ENCODE data around the gene AFAP1L1.

The AFAP1L1 gene

DNA sequence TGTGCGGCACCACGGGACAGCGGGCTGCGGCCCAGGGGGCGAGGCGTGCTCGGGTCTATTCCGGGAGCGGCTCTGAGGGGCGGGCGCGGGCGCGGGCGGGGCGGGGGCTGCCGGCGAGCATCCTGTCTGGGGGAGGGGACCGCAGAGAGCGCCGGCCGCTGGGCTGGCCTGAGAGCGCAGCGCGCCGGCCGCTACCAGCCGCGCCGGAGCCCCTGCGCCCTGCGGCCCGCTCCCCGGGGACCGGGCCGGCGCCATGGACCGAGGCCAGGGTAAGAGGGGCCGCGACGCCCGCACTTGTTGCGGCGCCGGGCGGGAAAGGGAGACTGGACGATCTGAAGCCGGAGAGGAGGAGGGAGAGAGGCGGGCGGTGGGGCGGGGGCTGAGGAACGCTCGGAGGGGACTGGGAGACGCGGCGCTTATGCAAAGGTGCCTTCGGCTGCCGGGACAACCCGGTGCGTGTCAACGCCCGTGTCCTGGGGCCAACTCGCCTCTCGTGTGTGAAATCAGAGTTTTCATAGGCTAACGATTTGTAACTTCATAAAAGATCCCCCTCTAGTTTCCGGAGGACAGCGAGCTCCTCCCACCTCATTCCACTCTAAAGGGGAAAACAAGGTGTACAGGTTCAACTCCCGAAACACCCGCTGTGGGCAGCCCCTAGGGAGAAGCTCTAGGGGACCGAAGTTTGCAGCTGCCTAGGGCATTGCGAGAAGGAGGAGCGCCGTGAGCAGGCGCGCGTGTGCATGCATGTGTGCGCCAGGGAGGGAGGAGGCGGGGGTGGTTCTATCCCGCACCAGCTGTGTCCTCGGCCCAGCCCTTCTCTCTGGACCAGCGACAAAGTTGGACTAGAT, at the start of gene AFAP1L1:
Gene AFAP1L1, plus strand, starts transcription at position 144 of the 848 bp plus-strand sequence. Its CDS starts 110 bp downstream, at position 254.
- DNase-seq (ENCODE audit: low spot score), result peak; percentile 82

DNA sequence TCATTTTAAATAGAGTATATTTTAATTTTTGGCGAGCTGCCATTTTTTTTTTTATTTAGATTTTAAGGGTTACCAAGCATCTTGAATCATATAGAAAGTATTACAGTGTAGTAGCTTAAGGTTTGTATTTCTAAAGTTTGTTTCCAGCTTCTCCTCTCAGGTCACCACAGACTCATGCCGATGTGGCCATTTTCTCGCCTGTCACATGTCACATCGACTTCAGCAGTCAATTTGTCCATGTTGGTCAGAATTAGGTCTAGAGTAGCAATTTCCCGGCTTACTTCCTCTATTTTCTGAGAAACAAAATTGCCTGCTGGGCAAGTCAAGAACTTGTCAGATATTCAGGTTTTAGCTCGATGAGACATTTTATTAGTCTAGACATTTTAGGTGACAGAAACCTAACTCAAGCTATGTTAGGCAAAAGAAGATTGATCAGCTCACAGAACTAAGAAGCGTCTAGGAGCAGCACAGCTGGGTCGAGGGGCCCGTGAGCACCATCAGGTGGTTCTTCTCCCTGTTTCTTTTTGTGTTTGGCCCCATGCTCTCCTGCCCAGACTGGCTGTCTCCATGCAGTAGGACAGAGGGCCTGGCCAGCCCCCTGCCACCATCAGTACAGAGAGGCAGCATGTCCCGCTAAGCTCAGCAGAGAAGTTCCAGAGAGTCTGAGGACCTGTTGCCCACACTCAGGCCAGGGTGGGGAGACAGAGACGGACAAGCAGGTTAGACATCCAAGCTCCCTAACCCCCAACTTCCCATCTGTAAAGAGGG, 48.4 kb upstream of the AFAP1L1 start:
- no peak for DNase-seq (ENCODE audit: low spot score)

DNA sequence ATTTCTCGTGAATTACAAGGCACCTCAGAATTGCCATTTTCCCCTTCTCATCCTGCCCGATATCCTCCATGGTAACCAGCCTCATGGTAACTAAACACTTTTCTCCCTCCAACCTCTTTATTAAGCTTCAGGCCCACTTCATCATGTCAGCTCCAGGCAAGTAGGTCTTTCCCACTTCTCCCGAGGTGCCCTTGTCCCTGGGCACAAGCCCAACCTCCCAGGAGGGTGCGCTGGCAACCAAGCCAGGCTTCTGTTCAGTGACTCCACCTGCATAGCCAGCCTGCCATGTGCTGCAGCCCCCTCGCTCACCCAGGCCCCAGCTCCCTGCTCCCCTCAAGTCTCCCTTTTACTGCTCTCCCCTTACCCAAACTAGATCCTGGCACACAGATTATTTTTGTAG, 47.4 kb upstream of the AFAP1L1 start:
- DNase-seq (ENCODE audit: low spot score), result no peak

- DNase-seq (ENCODE audit: low spot score), result no peak
Measured at GRCh38 chr5:149227168-149227826, 44.4 kb upstream of the AFAP1L1 start.

DNA sequence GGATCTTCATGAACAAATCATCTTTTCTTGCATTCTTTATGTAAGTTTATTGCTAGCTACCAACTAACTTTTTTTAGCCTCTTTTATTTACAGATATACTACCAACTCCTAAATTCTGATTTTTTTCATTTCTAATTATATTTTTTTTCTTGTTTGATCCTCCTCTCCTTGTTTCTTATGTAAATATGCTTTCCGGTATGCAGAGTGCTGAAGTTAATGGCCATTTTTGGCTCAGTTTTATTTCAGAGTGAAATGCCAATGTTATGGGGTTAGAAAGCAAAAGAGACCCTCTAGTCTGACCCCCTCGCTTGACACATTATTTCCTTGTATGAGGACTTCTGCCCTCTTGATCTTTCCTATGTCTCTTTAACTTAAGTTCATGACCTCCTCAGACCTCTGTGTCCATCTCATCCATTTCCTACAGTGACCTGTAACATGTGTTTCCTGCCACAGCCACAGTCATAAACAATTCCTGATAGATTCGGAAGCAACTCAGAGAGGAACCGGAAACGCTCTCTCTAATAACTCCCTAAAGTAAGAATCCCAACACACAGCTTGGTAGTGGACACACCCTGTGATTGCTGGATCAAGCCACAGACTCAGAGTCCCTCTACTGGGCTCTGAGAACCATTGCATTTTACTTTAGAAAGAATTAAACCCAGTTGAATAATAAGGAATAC, 42.9 kb upstream of the AFAP1L1 start:
- DNase-seq (ENCODE audit: low spot score), result peak; percentile 49

GRCh38 chr5:149229298-149229937, 42.2 kb upstream of the AFAP1L1 start:
- no peak for DNase-seq (ENCODE audit: low spot score)

DNA sequence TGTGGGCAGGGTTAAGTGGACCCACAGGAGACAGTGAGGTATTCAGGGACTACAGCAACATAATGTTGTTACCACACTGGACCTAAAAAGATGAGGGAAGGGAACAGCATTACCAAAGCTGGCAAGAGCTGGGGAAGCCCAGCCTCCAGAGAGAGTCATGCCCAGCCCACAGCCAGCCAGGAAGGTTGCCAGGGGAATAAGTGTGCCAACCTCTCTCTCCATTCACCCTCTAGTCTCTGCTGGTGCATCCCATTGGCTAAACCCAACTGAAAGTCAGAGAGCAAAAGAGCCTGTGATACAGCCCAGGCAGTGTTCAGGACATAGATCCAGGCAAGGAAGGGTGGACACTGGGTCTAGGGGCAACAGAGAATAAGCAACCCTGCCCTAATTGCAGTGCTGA, 35.8 kb upstream of the AFAP1L1 start:
- DNase-seq (ENCODE audit: low spot score), result no peak

DNA sequence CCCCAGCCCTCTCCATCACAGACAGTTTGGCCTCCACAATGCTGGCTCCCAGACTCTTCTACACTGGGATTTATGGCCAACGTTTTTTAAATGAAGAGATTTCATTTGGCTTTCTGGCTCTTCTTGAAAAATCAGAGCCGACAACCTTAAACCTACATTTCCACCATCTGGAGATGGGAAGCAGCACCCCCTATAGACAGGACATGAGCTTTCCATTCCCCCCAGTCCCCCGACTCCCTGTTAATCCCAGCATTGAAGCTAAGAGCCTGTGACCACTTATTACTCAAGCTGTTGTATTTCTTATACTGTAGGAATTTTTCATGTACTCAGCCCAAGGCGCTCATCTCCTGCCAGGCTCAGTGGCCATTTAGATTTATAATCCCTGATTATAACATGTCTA, 34.0 kb upstream of the AFAP1L1 start:
- DNase-seq (ENCODE audit: low spot score), result peak; percentile 68

DNA sequence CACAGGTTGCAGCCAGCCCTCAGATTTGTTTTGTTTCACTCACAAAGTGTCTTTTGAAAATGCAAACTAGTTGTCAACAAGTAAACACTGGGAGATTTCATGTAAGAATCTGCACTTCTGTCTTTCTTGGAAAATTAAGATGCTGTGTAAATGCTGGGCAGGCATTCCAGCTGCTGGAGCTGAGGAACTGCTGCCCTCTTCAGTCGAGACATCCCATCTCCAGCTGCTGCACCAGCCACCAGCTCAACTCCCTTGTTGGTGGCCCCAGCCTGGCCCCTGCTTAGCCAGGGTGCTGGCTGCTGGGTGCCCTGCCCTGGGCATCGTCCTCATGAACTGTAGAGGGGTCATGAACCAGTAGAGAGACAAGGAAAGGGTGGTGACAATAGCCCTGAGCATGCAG, 33.1 kb upstream of the AFAP1L1 start:
- peak; percentile 43 for DNase-seq (ENCODE audit: low spot score)

DNA sequence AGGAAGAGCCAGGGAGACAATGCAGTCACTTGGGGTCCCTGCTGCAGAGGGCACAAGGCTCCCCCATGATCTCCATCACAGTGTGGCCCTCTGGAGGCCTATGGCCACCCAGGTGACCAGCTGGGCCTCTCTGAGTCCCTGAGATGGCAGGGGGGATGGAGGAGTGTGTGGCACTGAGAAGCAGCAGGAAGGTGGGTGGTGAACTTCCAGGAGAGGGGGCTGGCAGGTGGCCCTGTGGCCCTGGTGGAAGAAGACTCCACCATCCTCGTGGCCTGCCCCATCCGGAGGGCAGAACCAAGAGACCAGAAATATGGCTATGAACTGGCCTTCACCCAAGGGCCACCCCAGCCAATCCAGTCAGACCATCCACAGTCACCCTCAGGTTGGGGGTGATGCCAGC, 31.7 kb upstream of the AFAP1L1 start:
- DNase-seq (ENCODE audit: low spot score), result no peak

- no peak for DNase-seq (ENCODE audit: low spot score)
Measured at GRCh38 chr5:149240354-149240998, 31.2 kb upstream of the AFAP1L1 start.

DNA sequence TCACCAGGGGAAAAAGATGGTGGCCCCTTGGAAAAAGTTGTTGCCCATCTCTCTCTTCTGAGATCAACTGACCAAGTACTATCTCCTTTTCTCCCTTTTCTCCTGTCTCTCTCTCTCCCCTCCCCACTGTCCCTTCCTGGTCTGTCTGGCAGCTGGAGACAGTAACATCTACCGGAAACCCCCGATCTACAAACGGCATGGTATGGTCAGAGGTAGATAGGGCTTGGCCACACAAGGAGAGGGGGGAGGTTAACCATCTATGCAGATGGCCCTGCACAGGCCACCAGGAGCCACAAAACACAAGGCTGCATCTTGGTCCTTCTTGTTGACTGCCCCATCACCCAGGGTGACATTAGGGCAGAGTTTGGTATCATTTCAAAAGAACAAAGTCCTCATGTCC, 29.3 kb upstream of the AFAP1L1 start:
- no peak for DNase-seq (ENCODE audit: low spot score)

DNA sequence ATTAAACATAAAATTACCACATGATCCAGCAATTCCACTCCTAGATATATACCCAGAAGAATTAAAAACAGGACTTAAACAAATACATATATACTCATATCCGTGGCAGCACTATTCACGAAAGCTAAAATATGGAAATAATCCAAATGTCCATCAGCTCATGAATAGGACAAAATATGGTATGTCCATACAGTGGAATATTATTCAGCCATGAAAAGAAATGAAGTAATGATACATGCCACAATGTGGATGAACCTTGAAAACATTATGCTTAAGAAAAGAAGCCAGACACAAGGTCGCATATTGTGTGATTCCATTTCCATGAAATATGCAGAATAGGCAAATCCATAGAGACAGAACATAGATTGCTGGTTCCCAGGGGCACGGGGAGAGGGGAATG, 24.8 kb upstream of the AFAP1L1 start:
- DNase-seq (ENCODE audit: low spot score), result no peak

DNA sequence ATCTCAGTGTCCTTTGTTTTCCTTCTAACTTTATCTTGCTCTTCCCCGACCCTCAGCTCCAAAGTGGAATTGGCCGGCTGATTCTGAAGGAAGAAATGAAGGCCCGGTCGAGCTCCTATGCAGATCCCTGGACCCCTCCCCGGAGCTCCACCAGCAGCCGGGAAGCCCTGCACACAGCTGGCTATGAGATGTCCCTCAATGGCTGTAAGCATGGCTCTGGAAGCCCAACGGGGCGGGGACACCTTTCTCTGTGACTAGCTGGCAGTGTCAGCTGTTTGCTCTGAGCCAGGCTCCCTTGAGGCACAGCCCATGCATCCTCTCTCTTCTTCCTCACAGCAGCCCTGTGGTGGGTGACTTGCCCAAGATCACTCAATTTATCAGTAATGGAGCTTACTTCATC, 23.9 kb upstream of the AFAP1L1 start:
- no peak for DNase-seq (ENCODE audit: low spot score)

DNA sequence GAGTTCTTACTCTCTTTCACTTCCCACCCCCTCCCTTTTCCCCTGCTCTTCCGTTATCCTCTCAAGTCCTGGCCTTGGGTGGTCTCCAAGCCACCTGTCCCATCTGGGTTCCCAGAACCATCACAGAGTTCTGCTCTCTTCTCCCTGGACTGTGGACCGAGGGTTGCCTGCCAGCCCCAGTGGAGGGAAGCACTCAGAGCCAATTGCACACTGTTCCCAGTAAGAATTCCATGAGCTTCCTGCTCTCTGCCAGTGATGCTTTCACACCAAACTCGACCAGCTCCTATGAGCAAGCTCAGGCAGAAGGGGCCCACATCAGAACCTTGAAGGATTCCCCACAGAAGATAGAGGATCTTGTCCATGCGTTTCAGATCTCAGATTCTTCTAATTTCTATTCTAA, 20.1 kb upstream of the AFAP1L1 start:
- DNase-seq (ENCODE audit: low spot score), result no peak

DNA sequence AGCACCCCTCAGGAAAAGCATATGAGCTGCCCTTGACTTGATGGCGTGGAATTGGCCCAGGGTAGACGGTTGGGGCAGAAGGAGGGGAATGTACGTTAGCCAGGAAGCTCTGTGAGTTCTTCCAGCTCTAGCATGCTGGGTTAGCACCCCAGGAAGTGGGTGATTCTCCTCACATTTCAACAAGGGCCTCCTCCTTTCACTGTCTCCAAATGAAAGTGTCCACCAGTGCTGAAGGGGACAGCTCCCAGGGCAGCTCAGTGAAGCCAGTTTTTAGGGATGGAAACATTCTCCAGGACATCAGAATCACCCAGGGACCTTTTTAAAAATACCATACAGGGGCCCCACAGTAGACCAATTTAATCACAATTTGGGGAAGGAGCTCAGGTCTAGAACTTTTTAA, 17.2 kb upstream of the AFAP1L1 start:
- DNase-seq (ENCODE audit: low spot score), result peak; percentile 86

DNA sequence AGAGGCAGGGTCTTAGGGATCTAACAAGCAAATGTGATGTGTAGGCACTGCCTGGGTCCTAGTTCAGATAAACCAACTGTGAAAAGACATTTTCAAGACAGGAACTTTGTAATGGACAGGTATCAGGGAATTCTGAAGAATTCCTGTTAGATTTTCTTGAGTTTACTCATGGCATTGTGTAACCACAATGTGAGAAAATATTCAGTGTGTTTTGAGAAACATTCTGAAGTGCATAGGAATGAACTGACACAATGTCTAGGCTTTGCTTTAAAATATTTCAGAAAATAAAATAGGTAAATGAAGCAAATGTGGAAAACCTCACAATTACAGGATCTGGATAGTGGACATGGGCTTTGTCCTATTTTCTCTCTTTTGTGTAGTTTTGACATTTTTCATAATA, 15.2 kb upstream of the AFAP1L1 start:
- DNase-seq (ENCODE audit: low spot score), result no peak

GRCh38 chr5:149257131-149257530, 14.5 kb upstream of the AFAP1L1 start:
- DNase-seq (ENCODE audit: low spot score), result no peak

DNA sequence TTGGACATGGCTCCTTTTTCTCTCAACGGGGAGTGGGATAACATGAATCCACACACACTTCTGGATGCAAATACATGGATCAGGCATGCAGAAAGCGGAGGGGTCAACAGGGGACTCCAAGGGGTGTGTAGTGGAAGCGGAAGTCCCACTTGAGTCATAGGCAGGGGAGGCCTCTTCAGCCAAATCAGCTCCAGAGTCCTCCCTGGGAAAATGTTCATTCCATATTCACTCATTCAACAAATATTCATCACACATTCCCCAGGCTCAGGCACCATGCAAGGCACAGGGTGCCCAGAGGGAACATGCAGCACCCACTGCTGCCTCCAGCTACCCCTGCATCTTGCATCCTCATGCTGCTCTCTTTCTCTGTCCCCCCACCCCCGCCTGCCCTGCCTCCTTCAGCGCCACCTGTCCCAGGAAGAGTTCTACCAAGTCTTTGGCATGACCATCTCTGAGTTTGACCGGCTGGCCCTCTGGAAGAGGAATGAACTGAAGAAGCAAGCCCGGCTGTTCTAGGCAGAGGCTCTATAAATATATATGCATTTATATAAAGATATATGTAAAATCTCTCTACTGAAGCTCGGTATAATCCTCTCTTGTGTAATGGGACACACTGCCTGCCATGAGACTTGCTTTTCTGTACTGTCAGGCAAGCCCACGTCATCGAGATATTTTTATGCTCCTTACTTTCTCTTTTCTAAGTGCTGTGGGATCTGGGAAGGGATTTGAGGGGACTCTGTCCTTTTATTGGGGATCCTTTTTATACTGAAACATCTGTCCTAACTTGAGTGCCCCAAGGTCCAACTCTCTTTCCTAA, 13.6 kb upstream of the AFAP1L1 start:
- no peak for DNase-seq (ENCODE audit: low spot score)

DNA sequence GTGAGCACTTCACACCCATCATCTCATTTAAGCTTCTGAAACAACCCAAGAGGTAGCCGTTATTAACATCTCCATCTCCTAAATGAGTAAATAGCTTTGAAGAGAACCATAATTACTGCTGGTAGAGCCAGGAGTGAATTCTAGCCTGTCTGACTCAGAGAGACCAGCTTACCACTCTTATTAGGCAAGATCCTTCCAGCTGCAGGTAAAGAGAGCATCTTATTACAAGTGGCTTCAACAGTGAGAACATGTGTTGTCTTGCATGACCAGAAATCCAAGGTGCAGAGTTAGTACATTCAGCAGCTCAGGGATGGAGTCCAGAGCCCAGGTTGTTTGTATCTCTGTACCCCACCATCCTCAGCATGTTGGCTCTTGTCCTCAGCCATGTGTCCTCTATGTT, 10.9 kb upstream of the AFAP1L1 start:
- DNase-seq (ENCODE audit: low spot score), result no peak

Data from iPS-NIHi11 (cell line).